ENCODE results near the gene ATP2C2.

Gene ATP2C2

DNA sequence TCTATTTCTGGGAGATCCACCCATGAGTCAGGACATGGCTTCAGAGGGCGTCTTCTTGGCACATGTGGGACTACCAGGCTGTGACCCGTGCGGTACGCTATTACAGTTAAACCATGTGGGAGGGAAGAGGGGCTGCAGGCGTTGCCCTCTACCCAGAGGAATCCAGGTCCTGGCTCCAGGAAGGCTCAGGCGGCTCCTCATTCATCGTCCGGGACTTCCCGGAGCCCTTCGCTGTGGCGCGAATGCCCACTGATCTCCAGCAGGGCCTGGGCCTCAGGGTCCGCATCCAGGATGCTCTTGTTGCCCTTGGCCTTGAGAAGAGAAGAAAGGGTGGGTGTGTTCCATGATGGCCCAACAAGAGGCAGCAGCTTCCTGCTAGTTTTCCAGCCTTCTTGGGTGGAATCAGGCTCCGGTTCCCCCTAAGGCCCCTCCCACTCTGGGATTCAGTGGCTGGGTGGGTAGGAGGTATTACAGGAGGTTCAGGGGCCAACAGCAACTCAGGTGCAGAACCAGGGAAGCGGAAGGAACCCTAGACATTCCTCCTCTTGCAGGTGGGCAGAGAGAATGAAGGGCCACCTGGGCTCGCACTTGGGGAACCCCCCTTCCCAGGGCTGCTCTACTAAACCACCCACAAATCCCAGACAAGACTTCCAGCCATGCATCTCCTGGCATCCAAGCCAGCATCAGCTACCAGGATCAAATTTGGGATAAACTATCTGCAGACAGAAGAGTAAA lies 111.5 kb downstream of the ATP2C2 start:
- no peak for DNase-seq

DNA sequence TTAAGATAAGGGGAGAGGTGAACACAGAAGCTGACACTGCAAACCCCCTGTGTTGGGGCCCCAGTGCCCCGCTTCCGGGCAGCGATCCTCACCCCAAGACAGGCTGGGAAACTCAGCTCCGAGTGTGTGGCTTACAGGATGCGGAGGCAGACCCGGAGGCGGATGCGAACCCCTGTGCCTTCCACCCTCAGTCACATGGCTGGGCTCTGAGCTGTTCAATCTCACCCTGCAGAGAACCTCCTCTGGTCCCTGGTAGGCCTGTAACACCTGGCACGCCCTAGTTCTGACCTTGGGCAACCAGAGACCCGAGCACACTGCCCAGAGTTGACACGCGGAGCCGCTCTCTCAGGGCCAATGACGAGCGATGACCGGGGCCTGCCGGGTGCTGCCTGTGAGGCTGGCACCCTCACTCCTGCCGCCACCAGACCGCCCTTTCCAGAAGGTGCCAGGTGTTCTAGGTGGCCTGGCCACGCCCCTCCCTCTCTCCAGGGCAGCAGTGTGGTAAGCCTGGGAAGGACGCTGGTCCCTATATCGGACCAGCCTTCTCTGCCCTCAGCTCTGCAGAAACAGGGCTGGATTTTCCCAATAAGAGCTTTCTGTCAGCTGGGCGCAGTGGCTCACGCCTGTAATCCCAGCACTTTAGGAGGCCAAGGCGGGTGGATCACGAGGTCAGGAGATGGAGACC lies 112.9 kb downstream of the ATP2C2 start:
- no peak for DNase-seq

DNA sequence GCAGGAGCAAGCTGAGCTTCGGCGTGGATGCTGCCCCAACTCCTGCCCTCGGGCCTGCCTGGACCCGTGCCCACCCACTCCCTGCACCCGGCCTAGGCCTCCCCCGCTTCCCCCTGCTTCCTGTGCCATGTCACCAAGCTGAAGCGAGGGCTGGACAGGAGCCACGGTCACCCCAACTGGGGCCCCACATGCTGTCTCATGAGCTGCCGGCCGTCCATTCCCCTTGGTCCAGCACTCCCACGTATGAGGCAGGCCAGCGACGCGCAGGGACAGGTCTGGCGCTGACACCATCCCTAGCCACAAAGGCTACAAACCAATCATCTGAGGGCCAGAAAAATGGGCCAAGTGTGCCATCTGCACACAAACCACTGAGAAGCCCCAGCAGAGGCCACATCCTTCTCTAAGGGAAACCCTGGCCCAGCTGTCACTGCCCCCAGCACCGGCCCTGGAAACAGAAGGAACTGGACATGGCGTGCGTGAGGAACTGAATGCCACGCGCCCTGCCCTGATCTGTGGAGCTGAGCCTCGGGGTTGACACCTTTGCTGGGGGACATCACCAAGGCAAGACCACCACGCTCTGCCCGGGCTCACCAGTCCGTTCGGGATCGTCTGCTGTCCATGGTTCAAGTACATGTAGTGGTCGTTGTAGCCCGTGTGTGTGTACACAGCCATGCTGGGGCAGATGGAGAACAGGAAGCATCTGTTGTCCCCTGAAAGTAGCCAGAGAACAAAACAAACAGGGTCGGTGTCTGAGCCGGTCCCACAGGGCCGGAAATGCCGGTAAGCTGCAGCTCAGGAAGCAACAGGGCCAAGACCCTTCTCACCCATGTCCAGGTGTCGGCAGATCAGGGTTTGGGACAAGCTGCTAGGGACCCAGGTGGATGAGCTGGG lies 113.9 kb downstream of the ATP2C2 start:
- no peak for DNase-seq

DNA sequence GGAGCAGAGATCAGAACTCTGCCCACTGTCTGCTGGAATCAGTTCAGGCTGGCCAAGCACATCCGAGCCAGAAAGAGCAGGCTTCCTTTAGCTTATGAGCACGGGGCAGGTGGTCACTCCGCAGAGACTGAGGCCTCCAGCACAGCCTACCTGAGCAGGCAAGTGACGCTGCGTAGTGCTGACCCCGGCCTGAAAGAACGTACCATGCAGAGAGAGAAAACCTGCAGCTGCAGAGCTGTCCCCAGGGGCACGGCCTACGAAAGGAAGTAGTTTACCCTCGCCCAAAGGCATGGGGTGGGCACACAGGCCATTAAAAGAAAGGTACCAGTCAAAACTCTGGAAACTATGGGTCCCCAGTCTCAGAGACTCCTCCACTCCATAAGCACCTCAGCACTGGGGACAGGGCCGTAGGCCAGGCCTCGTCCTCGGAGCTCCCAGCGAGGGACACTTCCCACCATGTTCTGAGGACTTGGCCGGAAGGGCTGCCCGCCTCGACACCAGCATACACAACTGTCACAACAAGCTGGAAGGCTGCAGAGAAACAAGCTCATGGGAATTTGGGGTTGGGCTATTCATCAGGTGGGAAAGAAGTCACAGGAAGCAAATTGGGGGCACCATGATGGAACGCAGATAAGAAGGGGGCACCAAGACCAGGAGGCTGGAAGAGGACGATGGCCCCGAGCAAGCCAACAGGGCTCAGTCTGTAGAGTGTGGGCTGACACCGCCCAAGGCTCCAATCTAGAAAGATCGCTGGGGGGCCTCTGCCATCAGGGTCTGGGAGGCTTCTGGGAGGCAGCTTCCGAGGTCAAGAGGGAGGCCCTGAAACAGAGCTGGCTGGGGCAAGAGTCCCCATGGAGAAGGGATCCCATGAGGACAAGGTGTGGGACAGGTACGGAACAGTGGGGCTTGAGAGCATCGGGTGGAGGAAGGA lies 114.9 kb downstream of the ATP2C2 start:
- DNase-seq: no peak

DNA sequence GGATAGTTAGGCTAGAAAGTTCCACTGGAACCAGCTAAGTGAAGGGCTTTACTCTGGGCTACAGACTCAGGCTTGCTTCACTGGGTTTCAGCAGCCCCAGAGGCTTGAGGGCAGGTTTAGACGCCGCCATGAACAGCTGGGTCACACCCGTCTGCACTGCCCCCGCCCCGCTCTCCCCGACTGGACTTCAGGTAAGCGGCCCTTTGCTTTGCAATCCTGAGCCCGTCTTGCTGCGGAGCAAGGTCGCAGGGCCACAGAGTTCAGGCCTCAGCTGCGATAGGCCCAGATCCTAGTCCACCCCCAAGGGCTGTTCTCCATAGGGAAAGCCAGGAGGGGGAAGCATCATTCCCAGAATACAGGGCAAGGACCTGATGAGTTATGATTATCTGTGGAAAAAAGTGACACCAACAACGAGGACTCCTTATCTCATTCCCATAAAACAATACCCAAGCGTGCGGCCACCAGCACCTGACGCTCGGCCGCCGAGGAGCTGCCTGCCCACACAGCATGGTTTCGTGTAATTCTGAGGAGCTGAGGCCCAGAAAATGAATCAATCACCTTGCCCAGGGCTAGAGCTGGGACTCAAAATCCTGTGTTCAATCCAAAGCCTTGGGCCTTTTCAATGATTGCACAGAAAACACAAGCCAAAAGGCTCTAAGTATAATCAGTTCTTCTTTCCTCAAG lies 115.7 kb downstream of the ATP2C2 start:
- no peak for DNase-seq

DNA sequence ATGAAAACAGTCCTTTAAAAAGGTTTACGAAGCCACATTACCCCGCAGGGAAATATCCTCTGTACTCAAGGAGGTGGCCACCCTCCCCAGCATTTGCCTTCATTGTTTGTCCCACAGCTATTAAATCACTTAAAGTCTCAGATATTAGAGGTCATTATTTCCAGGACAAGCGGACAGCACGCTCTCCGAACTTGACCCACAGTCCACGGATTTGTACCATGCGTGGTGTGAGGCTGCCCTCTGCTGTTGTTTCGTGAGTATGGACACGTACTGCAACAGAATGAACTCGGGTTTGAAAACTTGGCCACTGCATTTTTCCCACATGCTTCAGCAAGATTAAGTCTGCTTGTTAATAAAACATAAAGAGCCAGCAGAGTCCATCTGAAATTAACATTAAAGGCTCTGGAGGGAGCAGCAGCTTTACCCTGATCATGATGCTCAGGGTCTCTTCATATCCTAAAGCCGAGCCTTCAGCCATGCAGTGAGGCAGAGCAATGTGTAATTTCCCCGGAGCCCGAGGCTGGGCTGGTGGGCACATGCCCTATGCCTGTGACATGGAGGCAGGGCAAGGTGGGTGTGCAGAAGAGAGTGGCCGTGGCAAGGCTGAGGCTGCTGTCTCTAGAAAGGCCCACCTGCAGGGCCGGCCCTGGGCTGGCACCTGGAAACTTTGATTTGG lies 116.4 kb downstream of the ATP2C2 start:
- DNase-seq: peak; percentile 36

DNA sequence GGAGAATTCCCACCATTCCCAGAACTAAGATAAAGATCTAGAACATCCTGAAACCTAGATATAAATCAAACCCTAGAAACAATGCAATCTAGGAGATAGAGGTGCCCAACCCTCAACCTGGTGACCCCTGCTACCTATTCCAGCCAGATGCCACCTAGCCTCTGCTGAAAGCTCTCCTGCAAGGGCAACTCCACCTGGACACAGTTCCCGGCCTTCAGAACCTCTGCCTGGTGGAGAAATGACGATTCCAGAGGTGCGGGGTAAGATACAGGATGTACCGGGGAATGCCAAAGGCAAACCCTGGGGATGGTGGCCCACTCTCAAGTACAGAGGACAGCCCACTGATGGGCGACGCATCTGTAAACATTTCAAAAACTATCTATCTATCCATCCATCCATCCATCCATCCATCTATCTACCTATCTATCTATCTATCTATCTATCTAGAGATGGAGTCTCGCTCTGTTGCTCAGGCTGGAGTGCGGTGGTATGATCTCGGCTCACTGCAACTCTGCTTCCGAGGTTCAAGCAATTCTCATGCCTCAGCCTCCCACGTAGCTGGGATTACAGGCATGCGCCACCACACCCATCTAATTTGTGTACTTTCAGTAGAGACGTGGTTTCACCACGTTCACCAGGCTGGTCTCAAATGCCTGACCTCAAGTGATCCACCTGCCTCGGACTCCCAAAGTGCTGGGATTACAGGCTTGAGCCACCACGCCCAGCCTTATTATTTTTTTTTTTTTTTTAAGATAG lies 117.1 kb downstream of the ATP2C2 start:
- DNase-seq: no peak

DNA sequence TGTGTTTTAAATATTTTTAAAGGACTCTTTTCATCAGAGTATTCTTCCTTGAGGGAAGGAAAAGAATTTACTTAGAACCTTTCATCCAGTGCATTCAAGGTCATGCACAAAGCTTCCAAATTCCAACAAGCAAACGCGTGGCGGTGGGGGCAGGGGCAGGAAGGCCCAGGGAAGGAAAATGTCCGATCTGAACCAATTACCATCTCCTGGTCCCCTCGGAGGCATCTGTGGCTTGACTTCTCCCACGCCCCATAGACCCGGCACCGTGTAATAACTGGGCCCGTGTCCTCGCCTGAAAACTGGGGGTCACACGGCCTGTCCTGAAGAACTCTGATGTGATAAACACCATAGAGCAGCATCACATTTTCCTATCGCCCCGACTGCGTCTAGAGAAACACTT lies 117.8 kb downstream of the ATP2C2 start:
- DNase-seq: no peak

DNA sequence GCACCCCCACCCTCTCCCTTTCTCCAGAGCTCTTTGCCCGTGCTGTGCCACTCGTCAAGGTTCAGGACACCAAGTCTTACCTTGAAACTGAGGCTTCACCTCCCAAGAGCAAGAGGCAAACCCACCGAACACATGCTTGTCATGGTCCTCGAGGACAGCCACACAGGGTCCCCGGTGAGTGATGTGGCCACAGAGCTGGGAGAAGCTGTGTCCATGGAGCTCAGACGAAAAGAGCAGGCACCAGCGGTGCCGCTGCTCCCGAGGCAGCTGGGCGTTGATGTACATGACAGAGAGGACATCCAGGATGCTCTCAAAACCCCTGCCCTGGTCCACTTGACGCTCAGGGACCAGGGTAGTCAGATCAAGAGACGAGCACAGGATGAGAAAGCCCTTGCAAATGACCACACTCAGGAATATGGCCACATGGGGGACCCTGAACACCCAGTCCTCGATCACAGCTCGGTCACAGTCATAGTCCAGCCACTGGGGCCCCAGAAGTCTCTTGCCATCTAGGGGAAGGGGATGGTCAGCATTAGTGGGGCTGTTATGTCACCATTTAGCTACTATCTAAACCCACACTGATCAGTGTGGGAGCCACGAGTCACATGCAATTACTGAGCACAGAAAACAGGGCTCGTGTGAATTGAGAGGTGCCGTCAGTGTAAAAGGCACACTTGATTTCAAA lies 118.4 kb downstream of the ATP2C2 start:
- DNase-seq: no peak

DNA sequence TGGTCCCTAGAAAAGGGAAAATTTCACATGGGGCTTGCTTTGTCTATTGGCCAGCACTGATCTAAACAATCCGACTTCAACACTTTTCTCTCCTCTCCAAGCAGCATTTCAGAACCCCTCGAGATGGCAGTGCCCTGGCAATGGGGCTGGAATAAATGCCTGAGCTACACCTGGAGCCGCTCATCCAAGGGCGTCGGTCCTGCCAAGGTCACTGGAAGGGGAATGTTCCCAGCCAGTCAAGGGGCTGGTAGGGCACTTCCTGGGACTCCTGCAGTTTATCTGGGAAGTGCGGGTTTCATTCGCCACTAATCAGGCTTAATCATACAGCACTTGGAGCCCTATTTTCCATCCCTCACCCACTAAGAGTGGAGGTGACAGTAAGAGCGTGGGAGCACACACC lies 119.0 kb downstream of the ATP2C2 start:
- DNase-seq: no peak

DNA sequence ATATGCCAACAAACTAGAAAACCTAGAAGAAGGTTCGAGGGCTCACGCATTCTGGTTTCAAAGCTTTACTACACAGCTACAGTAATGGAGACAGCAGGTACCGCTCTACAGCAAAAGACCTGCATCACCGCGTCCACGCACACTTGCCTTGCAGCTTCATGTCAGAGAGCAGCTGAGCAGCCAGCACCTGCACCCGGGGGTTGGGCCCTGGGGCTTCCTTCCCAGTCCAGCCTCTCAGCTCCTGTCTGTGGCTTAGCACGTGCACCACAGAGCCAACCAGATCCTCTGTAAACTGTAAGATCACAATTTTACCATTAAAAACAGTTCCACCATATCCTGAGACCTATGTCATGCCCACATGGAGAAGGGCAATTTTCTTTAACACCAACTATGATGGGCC lies 120.8 kb downstream of the ATP2C2 start:
- DNase-seq: no peak

DNA sequence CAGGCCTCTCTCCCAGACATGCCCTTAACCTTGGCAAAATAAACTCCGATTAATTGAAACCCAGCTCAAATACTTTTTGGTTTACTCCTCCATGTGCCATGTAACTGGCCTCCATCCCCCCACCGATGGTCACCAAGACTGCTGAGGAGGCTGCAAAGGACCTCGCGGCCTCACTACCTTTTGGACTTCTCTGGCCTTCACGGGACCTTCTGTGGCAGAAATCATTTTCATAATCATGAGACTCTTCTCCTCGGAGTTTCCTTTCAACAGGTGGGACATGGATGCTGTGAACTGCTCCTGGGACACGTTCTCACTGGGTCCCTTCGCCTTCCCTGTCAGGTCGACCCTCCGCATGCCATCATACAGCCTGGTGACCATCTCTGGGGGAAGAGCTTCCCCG lies 127.2 kb downstream of the ATP2C2 start:
- no peak for DNase-seq

DNA sequence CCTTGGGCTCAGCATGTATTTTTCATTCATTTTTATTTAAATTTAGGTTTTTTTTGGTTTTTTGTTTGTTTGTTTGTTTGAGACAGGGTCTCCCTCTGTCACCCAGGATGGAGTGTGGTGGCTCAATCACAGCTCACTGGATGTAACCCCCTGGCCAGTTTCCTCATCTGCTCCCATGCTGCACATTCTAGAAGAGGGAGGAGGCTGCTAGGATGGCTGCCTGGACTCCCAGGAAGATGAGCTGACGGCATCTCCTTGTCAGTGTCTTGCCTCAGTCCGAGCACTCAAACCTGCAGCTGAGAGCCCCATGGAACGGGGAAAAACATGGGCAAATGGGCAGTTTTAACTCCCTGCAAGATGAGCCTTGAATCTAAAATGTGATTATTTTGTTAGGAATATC lies 128.7 kb downstream of the ATP2C2 start:
- no peak for DNase-seq

DNA sequence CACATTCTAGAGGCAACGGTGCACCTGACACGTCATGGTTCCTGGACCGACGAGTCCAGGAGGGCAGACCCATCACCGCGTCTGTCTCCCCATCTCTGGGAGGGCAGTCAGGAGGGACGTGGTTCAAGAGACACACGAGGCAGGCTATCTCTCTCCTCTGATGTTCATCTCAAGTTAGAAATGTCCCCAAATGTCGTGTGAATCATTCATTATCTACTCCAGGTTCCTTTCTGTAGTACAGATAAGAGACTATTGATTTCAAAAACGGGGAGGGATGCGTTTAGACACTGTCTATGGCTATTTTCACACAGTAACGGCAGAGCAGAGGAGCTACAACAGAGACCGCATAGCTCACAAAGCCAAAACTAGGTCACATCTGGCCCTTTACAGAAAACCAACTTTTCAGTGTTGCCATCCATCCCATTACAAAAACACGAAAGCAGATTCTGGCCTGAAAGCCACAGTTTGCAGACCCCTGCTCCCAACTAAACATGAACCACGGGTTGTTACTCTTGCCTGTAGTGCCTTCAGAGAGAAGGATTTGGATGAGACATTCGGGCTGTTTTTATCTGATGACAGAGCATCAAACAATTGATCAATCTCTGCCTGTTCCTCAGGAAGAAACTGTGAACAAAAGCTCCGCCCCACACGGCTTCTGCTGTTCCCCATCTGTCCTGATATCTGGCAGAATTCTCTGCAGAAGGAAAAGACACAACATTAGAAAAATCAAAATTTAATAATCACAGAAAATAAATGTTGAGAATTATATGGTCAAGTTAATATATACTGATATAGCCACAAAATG lies 129.3 kb downstream of the ATP2C2 start:
- DNase-seq: no peak

DNA sequence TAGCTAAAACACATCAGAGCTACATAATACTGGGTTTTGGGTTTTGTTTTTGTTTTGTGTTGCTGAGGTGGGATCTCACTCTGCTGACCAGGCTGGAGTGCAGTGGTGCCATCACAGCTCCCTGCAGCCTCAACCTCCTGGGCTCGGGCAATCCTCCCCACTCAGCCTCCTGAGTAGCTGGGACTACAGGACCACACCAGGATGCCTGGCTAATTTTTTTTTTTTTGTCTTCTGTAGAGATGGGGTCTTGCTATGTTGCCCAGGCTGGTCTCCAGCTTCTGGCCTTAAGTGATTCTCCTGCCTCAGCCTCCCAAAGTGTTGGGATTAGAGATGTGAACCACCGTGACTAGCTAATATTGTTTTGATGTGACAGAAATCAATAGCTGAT lies 129.9 kb downstream of the ATP2C2 start:
- DNase-seq: no peak

DNA sequence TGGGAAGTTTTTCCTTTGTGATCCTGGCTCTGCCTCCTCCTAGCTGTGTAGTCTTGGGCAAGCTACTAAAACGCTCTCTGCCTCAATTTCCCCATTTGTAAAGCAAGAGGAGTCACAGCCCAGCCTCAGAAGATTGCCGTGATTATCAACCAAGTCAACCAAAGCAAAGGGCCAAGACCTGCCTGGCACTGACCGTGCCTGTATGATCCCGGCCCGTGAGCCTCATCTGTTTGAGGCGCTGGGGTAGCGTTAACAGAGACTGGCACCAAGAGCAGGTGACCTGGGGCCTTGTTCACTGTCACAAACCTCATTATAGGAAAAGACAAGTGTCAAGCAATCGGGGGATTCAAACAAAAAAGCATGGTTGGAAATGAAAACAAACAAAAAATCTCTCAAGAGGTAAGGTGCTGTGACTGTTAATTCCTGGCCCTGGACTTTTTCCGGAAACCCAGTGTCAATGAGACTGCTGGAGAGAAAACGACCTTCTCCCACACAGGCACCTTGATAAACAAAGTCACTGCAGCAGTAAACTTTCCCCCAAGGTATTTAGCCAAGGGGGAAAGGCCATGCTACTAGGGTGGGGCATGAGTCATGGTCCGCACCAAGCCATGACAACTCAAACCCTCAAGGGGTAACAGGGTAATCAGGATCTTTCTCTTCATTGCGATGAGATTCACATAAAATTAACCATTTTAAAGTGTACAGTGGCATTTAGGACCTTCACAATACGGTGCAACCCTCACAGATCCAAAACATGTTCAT lies 130.7 kb downstream of the ATP2C2 start:
- DNase-seq: no peak

DNA sequence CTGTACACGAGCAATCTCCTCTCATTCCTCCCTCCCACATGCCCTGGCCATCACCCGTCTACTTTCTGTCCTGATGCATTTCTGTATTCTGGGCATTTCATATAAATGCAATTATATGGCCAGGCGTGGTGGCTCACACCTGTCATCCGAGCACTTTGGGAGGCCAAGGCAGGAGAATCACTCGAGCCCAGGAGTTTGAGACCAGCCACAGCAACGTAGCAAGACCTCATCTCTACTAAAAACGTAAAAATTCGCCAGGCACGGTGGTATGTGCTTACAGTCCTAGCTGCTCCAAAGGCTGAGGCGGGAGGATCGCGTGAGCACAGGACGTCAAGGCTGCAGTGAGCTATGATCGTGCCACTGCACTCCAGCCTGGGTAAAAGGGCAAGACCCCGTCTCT lies 131.3 kb downstream of the ATP2C2 start:
- no peak for DNase-seq

DNA sequence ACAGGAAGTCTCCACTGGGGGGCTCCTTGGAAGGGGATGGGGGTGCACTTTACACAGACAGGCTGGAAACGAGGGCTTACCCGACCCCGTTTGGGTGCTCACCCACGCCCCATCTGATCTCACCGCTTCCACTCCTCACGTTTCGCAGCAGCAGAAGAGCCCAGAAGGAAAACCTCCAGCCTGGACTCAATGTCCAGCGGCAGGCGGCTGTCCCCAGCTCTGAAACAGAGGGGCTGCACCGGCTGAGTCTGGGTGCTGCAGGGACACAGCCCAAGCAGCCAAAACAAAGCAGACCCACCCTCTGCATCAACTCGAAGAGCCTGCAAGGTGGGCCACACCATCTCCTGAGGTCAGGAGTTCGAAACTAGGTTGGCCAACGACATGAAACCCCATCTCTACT lies 132.2 kb downstream of the ATP2C2 start:
- no peak for DNase-seq

Measured in fibroblast of skin of right biceps (primary cell).